GM18868 (cell line): ENCODE data around the gene STX18.

Source experiments
- ATAC-seq: cut with Tn5 transposase; IDR thresholded peaks from one replicate; pipeline ENCODE4 v1.9.1; 2021; ENCODE audit warnings: mild to moderate bottlenecking, moderate library complexity; ENCODE audit not compliant: unreplicated experiment

Gene STX18

GRCh38 chr4:4387531-4388310 lies 154.1 kb downstream of the STX18 start:
- ATAC-seq: no peak

- no peak for ATAC-seq
These were observed 155.0 kb downstream of the STX18 start, which contains the start of gene NSG1 for GRCh38 chr4:4386736-4387392. TSS of gene NSG1 (plus strand) at chr4:4387102. CDS start at chr4:4387630, 528 bp downstream.

GRCh38 chr4:4386296-4386735 lies 155.5 kb downstream of the STX18 start:
- no peak for ATAC-seq

GRCh38 chr4:4385729-4386295 lies 156.0 kb downstream of the STX18 start:
- no peak for ATAC-seq

GRCh38 chr4:4384837-4385236 lies 157.0 kb downstream of the STX18 start:
- no peak for ATAC-seq

- no peak for ATAC-seq
These were observed 158.8 kb downstream of the STX18 start for GRCh38 chr4:4383085-4383484.

GRCh38 chr4:4379540-4380087 lies 162.2 kb downstream of the STX18 start:
- ATAC-seq: no peak

GRCh38 chr4:4377732-4378460 lies 164.0 kb downstream of the STX18 start:
- ATAC-seq: no peak

GRCh38 chr4:4377191-4377590 lies 164.7 kb downstream of the STX18 start:
- ATAC-seq: no peak

GRCh38 chr4:4376074-4376473 lies 165.8 kb downstream of the STX18 start:
- ATAC-seq: no peak

- no peak for ATAC-seq
These were observed 167.3 kb downstream of the STX18 start for GRCh38 chr4:4374388-4375098.
